Measurements from ENCODE around the gene SLC39A11. TPM values are rescaled to one million over a fixed set of nuclear protein-coding genes. Genes with fewer than 3 reads are reported as not detected.
"Not testable (repeated sequence)": the region's sequence is repeated elsewhere in the genome, so short reads cannot be mapped to it uniquely, and the experiment has no call there.

Gene SLC39A11
- total RNA-seq, 1 experiment from 2014 or later = 18.9 TPM

DNA sequence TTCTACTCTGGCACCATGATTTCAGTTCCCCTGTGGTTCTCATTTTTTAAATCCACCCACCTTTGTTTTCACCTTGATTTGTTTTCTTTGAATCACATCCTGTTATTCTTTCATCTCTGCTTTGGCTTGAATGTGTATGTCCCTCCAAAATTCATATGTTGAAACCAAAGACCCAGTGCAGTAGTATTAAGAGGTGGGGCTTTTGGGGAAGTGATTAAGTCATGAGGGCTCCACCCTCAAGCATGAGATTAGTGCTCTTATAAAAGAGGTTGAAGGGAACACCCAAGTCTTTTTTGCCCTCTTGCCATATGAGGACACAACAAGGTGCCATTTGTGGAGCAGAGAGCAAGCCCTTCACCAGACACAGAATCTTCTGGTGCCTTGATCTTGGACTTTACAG is 382.3 kb downstream of the SLC39A11 start:
- ATAC-seq (no peak), DNase-seq (ENCODE audit: low spot score) (no peak)
- H3K36me3 Mint-ChIP-seq = peaks cover 8% of the 10 kb centered on the region; the same call in 1 of the 2 replicates
- H3K9me3 Mint-ChIP-seq = peaks cover 21% of the 10 kb centered on the region
- no peak for TF ChIP-seq PREB (CRISPR knock-in tag; IDR thresholded peaks at IDR 0.05; ENCODE audit: borderline replicate concordance)
- TF ChIP-seq ZNF263 (CRISPR knock-in tag; IDR thresholded peaks at IDR 0.05; ENCODE audit: low read depth) = no peak
- TF ChIP-seq TEAD4 (CRISPR knock-in tag; IDR thresholded peaks at IDR 0.05) = no peak
- TF ChIP-seq, protein P1, sequence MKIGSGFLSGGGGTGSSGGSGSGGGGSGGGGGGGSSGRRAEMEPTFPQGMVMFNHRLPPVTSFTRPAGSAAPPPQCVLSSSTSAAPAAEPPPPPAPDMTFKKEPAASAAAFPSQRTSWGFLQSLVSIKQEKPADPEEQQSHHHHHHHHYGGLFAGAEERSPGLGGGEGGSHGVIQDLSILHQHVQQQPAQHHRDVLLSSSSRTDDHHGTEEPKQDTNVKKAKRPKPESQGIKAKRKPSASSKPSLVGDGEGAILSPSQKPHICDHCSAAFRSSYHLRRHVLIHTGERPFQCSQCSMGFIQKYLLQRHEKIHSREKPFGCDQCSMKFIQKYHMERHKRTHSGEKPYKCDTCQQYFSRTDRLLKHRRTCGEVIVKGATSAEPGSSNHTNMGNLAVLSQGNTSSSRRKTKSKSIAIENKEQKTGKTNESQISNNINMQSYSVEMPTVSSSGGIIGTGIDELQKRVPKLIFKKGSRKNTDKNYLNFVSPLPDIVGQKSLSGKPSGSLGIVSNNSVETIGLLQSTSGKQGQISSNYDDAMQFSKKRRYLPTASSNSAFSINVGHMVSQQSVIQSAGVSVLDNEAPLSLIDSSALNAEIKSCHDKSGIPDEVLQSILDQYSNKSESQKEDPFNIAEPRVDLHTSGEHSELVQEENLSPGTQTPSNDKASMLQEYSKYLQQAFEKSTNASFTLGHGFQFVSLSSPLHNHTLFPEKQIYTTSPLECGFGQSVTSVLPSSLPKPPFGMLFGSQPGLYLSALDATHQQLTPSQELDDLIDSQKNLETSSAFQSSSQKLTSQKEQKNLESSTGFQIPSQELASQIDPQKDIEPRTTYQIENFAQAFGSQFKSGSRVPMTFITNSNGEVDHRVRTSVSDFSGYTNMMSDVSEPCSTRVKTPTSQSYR (CRISPR knock-in tag; IDR thresholded peaks at IDR 0.05) = no peak
- TF ChIP-seq EMX1 (CRISPR knock-in tag; IDR thresholded peaks at IDR 0.05) = no peak
- no peak for TF ChIP-seq OVOL2 (CRISPR knock-in tag; IDR thresholded peaks at IDR 0.05; ENCODE audit: borderline replicate concordance)
- TF ChIP-seq NR3C1 (CRISPR knock-in tag; conservative IDR thresholded peaks at IDR 0.05; ENCODE audit: low read depth) = no peak
- no peak for TF ChIP-seq FOXJ3 (CRISPR knock-in tag; IDR thresholded peaks at IDR 0.05; ENCODE audit: borderline replicate concordance)
- TF ChIP-seq FOXP4 (CRISPR knock-in tag; IDR thresholded peaks at IDR 0.05) = no peak
- no peak for TF ChIP-seq SMAD3 (CRISPR knock-in tag; IDR thresholded peaks at IDR 0.05; ENCODE audit: borderline replicate concordance)
- no peak for TF ChIP-seq SMAD4 (CRISPR knock-in tag; IDR thresholded peaks at IDR 0.05)
- TF ChIP-seq GRHL2 (CRISPR knock-in tag; IDR thresholded peaks at IDR 0.05; ENCODE audit: insufficient replicate concordance, severe bottlenecking) = no peak
- TF ChIP-seq FOXK1 (CRISPR knock-in tag; IDR thresholded peaks at IDR 0.05) = no peak
- no peak for TF ChIP-seq NR1H2 (CRISPR knock-in tag; IDR thresholded peaks at IDR 0.05)
- no peak for TF ChIP-seq CDX4 (CRISPR knock-in tag; IDR thresholded peaks at IDR 0.05; ENCODE audit: borderline replicate concordance)
- TF ChIP-seq, protein P2, sequence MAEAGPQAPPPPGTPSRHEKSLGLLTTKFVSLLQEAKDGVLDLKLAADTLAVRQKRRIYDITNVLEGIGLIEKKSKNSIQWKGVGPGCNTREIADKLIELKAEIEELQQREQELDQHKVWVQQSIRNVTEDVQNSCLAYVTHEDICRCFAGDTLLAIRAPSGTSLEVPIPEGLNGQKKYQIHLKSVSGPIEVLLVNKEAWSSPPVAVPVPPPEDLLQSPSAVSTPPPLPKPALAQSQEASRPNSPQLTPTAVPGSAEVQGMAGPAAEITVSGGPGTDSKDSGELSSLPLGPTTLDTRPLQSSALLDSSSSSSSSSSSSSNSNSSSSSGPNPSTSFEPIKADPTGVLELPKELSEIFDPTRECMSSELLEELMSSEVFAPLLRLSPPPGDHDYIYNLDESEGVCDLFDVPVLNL (CRISPR knock-in tag; IDR thresholded peaks at IDR 0.05; ENCODE audit: borderline replicate concordance, low read depth) = no peak
- no peak for TF ChIP-seq ZBTB43 (CRISPR knock-in tag; IDR thresholded peaks at IDR 0.05)
- ChIA-PET CTCF (no interaction called here), POLR2A (no interaction called here)
- H3K4me3 Mint-ChIP-seq = no peak overlapping the region
- no peaks in the 10 kb centered on the region for H3K27me3 Mint-ChIP-seq (ENCODE audit: low read depth)
- no peak overlapping the region for H3K27ac Mint-ChIP-seq
- no peaks in the 10 kb centered on the region for H3K4me1 Mint-ChIP-seq

DNA sequence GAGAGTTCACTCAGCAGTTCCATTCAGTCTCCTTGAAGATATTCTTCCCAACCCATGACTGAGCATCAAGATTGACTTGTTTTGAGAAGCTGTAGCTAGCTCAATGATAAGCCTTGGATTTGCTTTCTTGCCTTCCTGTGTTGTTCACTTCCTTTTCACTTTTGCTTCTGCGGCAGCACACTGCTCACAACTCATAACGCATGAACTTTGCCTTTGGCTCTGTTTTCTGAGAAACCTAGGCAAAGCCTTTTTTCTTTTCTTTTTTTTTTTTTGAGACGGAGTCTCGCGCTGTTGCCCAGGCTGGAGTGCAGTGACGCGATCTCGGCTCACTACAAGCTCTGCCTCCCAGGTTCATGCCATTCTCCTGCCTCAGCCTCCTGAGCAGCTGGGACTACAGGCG is 383.8 kb downstream of the SLC39A11 start:
- H3K36me3 Mint-ChIP-seq; H3K27ac Mint-ChIP-seq; ATAC-seq; DNase-seq (ENCODE audit: low spot score); H3K27me3 Mint-ChIP-seq (ENCODE audit: low read depth); H3K4me3 Mint-ChIP-seq; H3K4me1 Mint-ChIP-seq: not testable (repeated sequence)
- ChIA-PET CTCF (interaction anchor here (0.5 to 1.2 kb wide), 2 partner anchors 148 to 152 kb away, joined by 3 to 5 read pairs; no protein-coding TSS in a partner anchor), POLR2A (interaction anchor here (0.7 kb wide), 1 partner anchor 657 kb away, joined by 4 read pairs; no protein-coding TSS in a partner anchor)
- peaks cover 21% of the 10 kb centered on the region for H3K9me3 Mint-ChIP-seq
